GM10266 (cell line): ENCODE measurements around the gene CHN2.

Experiments used
- DNase-seq: peaks from one replicate; pipeline ENCODE4 v3.0.0; 2012; ENCODE audit errors: extremely low spot score
- TF ChIP-seq, protein P1 (sequence below): IDR thresholded peaks from 2 replicates; pipeline ENCODE4 v1.5.1; 2012; ENCODE audit warnings: mild to moderate bottlenecking, low read depth; ENCODE audit not compliant: control insufficient read depth, insufficient read depth; ENCODE audit errors: missing control alignments

CHN2 gene

DNA sequence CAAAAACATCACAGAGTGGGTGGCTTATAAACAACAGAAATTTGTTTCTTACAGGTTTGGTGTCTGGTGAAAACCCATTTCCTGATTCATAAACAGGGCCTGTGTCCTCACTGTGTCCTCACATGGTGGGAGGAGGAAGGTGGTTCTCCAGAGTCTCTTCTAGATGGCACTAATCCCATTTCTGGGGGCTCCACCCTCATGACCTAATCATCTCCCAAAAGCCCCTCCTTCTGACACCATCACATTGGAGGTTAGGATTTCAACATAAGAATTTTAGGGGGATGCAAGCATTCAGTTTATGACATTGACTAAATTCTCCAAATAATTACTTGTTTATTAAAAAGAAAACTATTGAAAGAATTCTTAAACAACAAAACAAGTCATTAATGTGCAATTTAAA is 116.0 kb downstream of the CHN2 start:
- TF ChIP-seq, protein P1, sequence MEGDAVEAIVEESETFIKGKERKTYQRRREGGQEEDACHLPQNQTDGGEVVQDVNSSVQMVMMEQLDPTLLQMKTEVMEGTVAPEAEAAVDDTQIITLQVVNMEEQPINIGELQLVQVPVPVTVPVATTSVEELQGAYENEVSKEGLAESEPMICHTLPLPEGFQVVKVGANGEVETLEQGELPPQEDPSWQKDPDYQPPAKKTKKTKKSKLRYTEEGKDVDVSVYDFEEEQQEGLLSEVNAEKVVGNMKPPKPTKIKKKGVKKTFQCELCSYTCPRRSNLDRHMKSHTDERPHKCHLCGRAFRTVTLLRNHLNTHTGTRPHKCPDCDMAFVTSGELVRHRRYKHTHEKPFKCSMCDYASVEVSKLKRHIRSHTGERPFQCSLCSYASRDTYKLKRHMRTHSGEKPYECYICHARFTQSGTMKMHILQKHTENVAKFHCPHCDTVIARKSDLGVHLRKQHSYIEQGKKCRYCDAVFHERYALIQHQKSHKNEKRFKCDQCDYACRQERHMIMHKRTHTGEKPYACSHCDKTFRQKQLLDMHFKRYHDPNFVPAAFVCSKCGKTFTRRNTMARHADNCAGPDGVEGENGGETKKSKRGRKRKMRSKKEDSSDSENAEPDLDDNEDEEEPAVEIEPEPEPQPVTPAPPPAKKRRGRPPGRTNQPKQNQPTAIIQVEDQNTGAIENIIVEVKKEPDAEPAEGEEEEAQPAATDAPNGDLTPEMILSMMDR, result no peak
- no peak for DNase-seq

DNA sequence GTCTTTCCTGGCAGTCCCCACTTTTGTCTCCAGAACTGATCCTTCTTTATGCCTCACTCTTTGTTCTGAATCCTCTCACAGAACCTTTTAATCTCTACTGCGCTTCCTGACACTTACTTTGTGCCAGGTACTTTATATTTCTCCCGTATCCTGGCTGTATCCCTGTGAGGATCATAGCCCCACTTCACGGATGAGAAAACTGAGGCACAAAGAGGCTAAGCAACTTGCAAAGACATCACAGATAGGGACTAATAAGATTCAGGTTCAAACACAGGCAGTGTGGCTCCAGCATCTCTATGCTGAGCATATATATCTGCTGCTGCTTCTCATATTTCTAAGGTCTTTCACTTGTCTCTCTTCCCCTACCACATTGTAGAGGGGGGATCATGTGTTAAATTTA is 116.7 kb downstream of the CHN2 start:
- no peak for DNase-seq
- TF ChIP-seq, protein P1, result no peak

DNA sequence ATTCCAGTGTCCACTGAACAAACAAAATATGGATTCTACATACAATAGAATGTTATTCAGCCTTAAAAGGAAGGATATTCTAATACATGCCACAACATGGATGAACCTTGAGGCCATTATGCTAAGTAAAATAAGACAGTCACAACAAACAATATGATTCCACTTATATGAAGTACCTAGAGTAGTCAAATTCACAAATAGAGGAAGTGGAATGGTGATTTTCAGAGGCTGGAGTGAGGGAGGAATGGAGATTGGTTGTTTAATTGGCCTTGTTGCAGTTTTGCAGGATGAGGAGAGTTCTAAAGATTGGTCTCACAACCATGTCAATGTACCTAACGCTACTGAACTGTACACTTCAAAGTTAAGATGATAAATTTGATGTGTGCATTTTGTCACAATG is 119.6 kb downstream of the CHN2 start:
- DNase-seq, result no peak
- TF ChIP-seq, protein P1, result no peak

DNA sequence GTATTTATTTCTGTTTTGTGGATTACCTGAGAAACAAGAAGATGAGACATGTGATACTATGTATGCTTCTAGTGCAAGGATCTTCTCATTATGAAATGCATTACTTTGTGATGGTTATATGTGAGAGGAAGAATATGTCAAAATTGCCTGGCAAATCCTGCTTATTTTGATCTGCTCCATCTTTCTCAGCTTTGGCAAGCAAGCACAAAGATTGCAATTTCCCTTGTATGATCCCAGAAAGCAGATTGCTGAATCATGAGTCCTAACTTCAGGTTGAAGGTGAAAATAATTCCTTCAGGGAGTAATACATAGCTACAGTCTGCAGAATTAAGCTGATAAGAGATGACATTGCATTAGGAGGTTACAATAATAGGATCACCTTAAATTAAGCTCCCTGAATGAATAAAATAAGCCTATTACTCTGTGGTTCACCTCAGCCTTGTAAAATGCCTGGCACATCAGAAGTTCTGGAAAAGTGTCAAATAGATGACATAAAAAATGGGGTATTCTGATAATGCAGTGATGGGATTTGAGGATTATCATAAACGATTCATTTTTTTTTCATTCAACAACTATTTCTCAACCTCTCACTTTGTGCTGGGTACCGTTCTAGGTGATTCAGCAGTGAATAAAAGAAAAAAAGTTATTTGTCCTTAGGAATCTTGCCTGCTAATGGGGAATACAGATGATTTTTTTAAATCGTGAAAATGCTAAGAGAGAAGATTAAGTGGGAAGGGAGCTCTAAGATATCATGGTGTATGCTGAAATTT is 120.7 kb downstream of the CHN2 start:
- TF ChIP-seq, protein P1, result no peak
- no peak for DNase-seq

DNA sequence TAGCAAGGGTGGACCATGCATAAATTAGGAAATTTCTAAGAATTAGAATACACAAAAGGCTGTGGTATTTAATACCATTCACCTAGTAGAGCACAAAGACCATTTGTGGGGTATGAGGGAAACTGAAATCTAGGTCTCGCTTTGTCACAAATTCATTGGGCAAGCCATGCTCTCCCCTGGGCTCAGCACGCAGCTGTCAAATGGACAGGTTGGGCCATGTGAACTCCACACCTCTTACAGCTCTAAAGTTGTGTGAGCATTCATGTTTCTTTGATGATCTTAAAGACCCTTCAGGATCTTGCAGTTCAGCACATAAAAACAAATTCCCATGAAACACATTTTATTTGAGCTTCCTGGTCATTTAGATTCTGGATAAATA is 121.3 kb downstream of the CHN2 start:
- TF ChIP-seq, protein P1, result no peak
- no peak for DNase-seq

DNA sequence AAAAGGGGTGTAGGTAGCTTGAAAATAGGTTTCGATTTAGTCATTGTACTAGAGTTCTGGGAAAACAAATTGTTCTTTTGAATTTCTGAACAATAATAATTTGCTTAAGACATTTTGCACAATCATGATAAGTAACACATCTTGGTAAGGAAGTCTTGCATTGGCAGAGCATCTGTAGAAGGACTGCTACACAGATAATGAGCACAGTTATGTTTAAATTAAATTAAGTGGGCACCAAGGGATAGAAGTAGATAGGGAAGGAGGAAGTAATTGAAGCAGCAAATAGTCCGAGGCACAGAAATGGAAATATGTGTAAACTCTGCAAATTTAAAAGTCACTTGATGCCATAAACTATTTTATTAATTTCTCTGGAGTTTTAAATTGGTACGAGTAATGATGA is 122.4 kb downstream of the CHN2 start:
- DNase-seq, result no peak
- TF ChIP-seq, protein P1, result no peak

DNA sequence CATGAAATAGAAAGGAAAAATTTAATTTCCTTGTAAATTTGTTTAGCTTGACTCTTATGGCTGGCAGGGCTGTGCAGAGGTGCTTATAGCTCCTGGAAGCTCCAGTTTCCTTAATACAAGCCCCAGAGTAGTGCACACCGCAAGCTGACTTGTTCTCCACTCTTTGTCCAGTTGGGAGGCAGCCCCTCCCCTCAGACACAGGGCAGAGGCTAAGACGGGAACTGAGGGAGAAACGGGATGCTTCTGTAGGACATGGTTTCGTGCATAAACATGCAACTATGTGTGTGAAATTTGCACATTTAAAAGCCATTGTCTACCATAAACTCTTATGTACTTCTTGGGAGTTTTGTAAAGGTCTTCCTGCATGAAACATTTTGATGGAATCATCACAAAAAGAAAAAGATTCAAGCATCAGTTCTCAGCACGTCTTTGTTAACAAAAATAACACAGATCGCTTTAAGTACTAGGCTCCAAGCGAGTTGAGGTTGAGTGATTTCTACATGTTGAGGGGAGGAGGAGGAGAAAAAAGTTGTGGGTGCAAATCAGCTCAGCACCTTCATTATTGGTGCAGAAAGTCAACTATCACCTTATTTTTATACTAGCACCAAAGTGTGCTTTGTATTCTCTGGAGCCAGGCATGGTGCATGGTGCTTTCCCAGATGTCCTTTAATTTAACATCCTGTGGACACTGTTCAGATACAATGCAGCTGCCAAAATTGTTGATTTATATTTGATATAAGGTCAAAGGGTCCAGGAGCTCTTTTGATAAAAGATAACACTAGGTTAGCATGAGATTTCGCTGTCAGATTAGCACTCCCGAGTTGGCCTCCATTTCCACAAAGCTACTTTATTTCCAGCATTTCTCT is 124.5 kb downstream of the CHN2 start:
- TF ChIP-seq, protein P1, result no peak
- DNase-seq, result no peak
